H4 (cell line): ENCODE measurements around the gene YBEY. TPM values are rescaled to one million over a fixed set of nuclear protein-coding genes. Genes with fewer than 3 reads are reported as not detected.
"Not testable (repeated sequence)": the region's sequence is repeated elsewhere in the genome, so short reads cannot be mapped to it uniquely, and the experiment has no call there.

Experiments used
- DNase-seq: peaks from one replicate; pipeline ENCODE4 v3.0.0-alpha.2; 2015; ENCODE audit warnings: low spot score
- total RNA-seq: library from RNA; depleted of rRNA; stranded (reverse); fragments of >200 nt; shearing (Covaris generic); gene quantifications from 2 replicates; pipeline ENCODE4 v1.2.3, GENCODE V29; 2014; rRNA removed

Gene YBEY
- 38.2 and 42.9 TPM in 2 replicates for total RNA-seq

GRCh38 chr21:46285761-46286647 lies at the start of gene YBEY:
YBEY (plus strand) TSS chr21:46286342; CDS start chr21:46286914, 572 bp downstream.
- DNase-seq, result peak; percentile 89

DNA sequence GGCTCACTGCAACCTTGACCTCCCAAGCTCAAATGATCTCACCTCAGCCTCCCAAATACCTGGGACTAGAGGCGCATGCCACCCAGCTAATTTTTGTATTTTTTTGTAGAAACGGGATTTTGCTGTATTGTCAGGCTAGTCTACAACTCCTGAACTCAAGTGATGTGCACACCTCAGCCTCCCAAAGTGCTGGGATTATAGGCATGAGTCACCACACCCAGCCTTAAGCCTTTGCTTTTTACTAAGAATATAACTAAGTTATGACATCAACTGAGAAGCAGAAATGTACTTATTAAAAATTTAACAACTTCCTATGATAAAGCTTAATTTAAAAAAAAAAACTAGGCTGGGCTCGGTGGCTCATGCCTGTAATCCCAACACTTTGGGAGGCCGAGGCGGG lies 48.7 kb upstream of the YBEY start:
- no peak for DNase-seq

DNA sequence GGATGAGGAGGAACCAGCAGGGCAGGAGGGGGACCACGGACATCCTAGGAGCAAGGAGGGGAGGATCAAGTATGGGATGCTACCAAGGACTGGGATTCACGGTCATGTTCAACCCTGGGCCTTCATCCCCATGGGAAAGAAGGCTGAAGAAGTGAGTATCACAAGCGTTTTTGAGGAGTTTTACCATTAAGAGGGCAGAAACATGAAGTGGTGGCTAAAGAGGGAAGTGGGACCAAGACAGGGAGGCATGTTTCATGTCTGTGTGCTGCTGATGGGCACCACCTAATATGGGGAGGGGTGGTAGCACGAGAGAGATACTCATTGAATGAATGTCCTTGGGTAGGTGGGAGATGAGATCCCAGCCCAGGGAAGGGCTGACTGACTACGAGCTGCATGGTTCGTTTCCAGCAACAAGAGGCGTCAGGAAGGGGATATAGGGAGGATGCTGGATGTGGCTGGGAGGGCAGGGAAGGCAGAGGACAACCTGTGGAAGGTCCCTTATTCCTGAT lies 46.3 kb upstream of the YBEY start:
- DNase-seq, result no peak

GRCh38 chr21:46241577-46241976 lies 44.6 kb upstream of the YBEY start:
- DNase-seq, result not testable (repeated sequence)

- no peak for DNase-seq
Measured at GRCh38 chr21:46243325-46243724, 42.8 kb upstream of the YBEY start.

GRCh38 chr21:46243960-46244361 lies 42.2 kb upstream of the YBEY start:
- no peak for DNase-seq

- no peak for DNase-seq
Measured at GRCh38 chr21:46244602-46245001, 41.5 kb upstream of the YBEY start.

GRCh38 chr21:46245213-46245915 lies 40.8 kb upstream of the YBEY start:
- DNase-seq, result no peak

GRCh38 chr21:46246345-46246744 lies 39.8 kb upstream of the YBEY start:
- DNase-seq, result no peak

GRCh38 chr21:46247699-46248421 lies 38.3 kb upstream of the YBEY start:
- DNase-seq, result no peak

GRCh38 chr21:46248422-46248782 lies 37.7 kb upstream of the YBEY start:
- DNase-seq, result no peak

- no peak for DNase-seq
Measured at GRCh38 chr21:46248827-46249226, 37.3 kb upstream of the YBEY start.

DNA sequence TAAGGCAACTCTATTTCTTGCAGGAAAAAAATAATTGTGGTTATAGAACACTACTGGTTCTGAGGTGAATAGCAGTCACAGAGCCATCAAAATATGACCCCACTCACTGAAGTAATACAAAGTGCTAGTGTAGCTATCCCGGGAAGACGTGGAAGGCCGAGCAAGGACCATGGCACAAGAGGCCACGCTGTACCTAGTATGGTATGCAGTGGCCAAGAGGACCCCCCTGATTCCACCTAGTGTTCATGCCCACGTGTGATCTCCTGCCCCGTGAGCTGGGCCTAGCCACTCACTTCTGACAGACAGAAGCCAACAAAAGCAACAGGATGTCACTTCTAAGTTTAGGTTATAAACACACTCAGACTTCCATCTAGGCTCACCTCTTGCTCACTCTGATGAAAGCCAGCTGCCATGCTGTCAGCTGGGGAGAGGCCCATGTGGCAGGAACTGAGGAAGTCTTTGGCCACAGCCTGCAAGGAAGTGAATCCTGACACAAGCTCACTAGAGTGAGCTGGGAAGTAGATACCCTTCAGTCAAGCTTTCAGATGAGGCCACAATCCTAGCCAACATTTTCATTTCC lies 35.9 kb upstream of the YBEY start:
- no peak for DNase-seq

DNA sequence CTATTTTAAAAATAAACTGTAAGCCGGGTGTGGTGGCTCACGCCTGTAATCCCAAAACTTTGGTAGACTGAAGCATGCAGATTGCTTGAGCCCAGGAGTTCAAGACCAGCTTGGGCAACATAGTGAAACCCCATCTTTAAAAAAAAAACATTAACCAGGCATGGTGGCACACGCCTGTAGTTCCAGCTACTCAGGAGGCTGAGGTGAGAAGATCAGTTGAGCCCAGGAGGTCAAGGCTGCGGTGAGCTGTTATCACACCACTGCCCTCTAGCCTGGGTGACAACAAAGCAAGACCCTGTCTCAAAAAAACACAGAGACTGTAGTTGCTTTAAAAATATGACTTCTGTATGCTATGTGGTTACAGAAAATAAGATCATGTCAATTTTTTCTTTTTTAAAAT lies 33.3 kb upstream of the YBEY start:
- no peak for DNase-seq

GRCh38 chr21:46253610-46254124 lies 32.5 kb upstream of the YBEY start:
- no peak for DNase-seq

GRCh38 chr21:46254208-46254975 lies 31.8 kb upstream of the YBEY start:
- no peak for DNase-seq

DNA sequence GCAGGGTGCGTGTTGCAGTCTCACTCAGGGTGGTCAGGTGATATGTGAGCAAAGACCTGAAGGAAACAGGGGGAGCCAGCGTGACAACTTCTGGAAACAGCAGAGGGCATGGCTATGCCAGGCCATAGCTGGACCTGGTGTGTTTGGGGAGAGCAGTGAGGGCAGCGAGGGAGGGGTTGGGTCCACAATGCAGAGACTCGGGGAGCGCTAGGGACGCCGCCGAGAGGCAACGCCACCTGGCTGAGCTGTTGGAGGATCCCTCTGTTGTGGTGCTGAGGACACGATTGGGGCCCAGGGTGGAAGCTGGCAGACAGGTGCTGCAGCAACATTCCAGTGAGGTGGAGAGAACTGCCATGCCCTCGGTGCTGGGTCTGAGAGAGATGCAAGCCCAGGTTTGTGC lies 31.0 kb upstream of the YBEY start:
- DNase-seq, result no peak

- DNase-seq, result no peak
Measured at GRCh38 chr21:46255758-46256337, 30.3 kb upstream of the YBEY start.

DNA sequence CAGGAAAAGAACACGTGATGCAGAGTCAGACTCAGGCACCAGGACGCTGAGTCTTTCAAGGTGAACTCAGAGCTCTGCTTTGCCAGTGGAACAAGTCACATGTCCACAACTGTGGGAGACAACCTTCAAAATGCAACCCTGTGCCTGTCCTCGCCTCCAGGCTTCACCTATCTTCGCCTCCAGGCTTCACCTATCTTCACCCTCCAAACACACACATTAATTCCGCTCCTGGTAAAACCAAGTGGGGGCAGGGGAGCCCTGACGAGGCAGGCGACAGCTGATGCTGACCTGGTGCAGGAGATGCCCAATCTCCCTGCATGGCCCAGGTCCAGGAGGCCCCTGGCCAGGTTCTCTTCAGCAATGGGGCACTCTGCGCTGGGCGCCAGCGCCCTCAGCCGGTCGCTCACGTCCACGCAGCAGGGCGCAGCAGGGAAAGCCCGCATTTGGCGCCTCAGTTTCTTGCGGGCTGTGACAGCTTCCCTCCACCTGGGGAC lies 29.6 kb upstream of the YBEY start:
- DNase-seq, result no peak

- no peak for DNase-seq
Measured at GRCh38 chr21:46264046-46264689, 22.0 kb upstream of the YBEY start.
